SU-DHL-6 (cell line): Measurements from ENCODE around the gene NDRG4.

Experiments used
- H2AFZ ChIP-seq: fragments of 200-600 bp; sonication (generic); 2 replicates; pipeline ENCODE4 v1.6.1; 2014; ENCODE audit warnings: low read depth, mild to moderate bottlenecking, moderate library complexity, mixed read lengths, antibody characterized with exemption, low read length; ENCODE audit not compliant: severe bottlenecking
- H3F3A ChIP-seq: fragments of 200-600 bp; shearing (Covaris generic); 2 replicates; pipeline ENCODE4 v1.6.0; 2016; ENCODE audit warnings: antibody characterized with exemption, mild to moderate bottlenecking; ENCODE audit not compliant: insufficient read depth
- H3K27ac ChIP-seq: fragments of 200-600 bp; sonication (generic); 2 replicates; pipeline ENCODE4 v1.5.1; 2016; ENCODE audit warnings: low read depth, mild to moderate bottlenecking, low read length, moderate library complexity, mixed read lengths
- H3K27me3 ChIP-seq: fragments of 200-600 bp; sonication (generic), shearing (Covaris generic); 2 replicates; pipeline ENCODE4 v1.6.0; 2014; ENCODE audit warnings: mild to moderate bottlenecking, low read length
- H3K36me3 ChIP-seq: fragments of 200-600 bp; sonication (generic); 2 replicates; pipeline ENCODE4 v1.6.1; 2014; ENCODE audit warnings: mild to moderate bottlenecking, low read length, mixed read lengths
- H3K4me2 ChIP-seq: fragments of 300-600, 200-600 bp; shearing (Covaris generic), sonication (generic); 2 replicates; pipeline ENCODE4 v1.6.0; 2014; ENCODE audit warnings: low read length, low read depth, mild to moderate bottlenecking; ENCODE audit not compliant: poor library complexity, severe bottlenecking
- H3K4me3 ChIP-seq: fragments of 200-600 bp; sonication (generic); 2 replicates; pipeline ENCODE4 v1.5.1; 2014; ENCODE audit warnings: antibody characterized with exemption, low read length, mild to moderate bottlenecking, mixed read lengths; ENCODE audit not compliant: insufficient read depth, poor library complexity, severe bottlenecking
- H3K79me2 ChIP-seq: fragments of 200-600 bp; sonication (generic); 2 replicates; pipeline ENCODE4 v1.6.1; 2014; ENCODE audit warnings: mild to moderate bottlenecking, low read length, moderate library complexity; ENCODE audit not compliant: insufficient read depth
- H3K9ac ChIP-seq: fragments of 200-600 bp; sonication (generic); 2 replicates; pipeline ENCODE4 v1.7.0; 2014; ENCODE audit warnings: mild to moderate bottlenecking, low read length
- H3K9me2 ChIP-seq: fragments of 200-600 bp; sonication (generic); replicated peaks from 2 replicates; pipeline ENCODE4 v1.6.1; 2014; ENCODE audit warnings: low read length; ENCODE audit not compliant: insufficient read depth
- H3K9me3 ChIP-seq: fragments of 200-600 bp; sonication (generic); 2 replicates; pipeline ENCODE4 v1.6.1; 2014; ENCODE audit warnings: low read length, mixed read lengths; ENCODE audit not compliant: insufficient read depth
- H4K20me1 ChIP-seq: fragments of 200-600 bp; sonication (generic); 2 replicates; pipeline ENCODE4 v1.6.1; 2014; ENCODE audit warnings: low read depth, mild to moderate bottlenecking, antibody characterized with exemption, low read length, moderate library complexity, mixed read lengths
- CTCF ChIP-seq: fragments of 200-600 bp; sonication (generic); IDR thresholded peaks from one replicate; pipeline ENCODE4 v1.5.1; 2017; ENCODE audit warnings: antibody characterized with exemption, mild to moderate bottlenecking, low read length, moderate library complexity; ENCODE audit not compliant: insufficient read depth, poor library complexity, severe bottlenecking
- EZH2phosphoT487 ChIP-seq: fragments of 200-600 bp; sonication (generic), shearing (Covaris generic); conservative IDR thresholded peaks from 2 replicates; pipeline ENCODE4 v1.6.1; 2018; ENCODE audit warnings: mild to moderate bottlenecking, antibody characterized with exemption, low read length, moderate library complexity, mixed read lengths

NDRG4 gene

GRCh38 chr16:58515125-58515870, 15.4 kb downstream of the NDRG4 start, which contains the start of gene SETD6:
TSS of gene SETD6 (plus strand) at chr16:58515517. CDS start at chr16:58515538, 21 bp downstream.
- no peaks in the 10 kb centered on the region for H3K9me2 ChIP-seq
- H3K4me2 ChIP-seq: peak within 1 kb of the TSS; percentile 93
- TF ChIP-seq CTCF: no peak
- no peaks in the 10 kb centered on the region for H3K27me3 ChIP-seq
- peaks cover 44% of the 10 kb centered on the region for H3F3A ChIP-seq
- peak within 1 kb of the TSS; percentile 98 for H2AFZ ChIP-seq
- peaks cover 11% of the 10 kb centered on the region for H3K36me3 ChIP-seq
- peak within 1 kb of the TSS; percentile 64 for H3K27ac ChIP-seq
- H3K9me3 ChIP-seq: no peaks in the 10 kb centered on the region
- peaks cover 3% of the 10 kb centered on the region; the same call in 1 of the 2 replicates for H4K20me1 ChIP-seq
- H3K4me3 ChIP-seq: peak within 1 kb of the TSS; percentile 90
- peaks cover 13% of the 10 kb centered on the region for H3K79me2 ChIP-seq
- H3K9ac ChIP-seq: peak within 1 kb of the TSS; percentile 91

GRCh38 chr16:58515871-58516767, 16.2 kb downstream of the NDRG4 start:
- Histone ChIP-seq H3K27ac (peak overlapping the region; percentile 64), H3K9me3 (no peaks in the 10 kb centered on the region), H2AFZ (peak overlapping the region; percentile 98), H4K20me1 (peaks cover 3% of the 10 kb centered on the region; the same call in 1 of the 2 replicates), H3K9me2 (no peaks in the 10 kb centered on the region), H3K4me3 (peak overlapping the region; percentile 90), H3K36me3 (peaks cover 19% of the 10 kb centered on the region), H3F3A (peaks cover 47% of the 10 kb centered on the region), H3K4me2 (peak overlapping the region; percentile 93), H3K79me2 (peaks cover 13% of the 10 kb centered on the region), H3K9ac (peak overlapping the region; percentile 91), H3K27me3 (no peaks in the 10 kb centered on the region)
- TF ChIP-seq CTCF (no peak), EZH2phosphoT487 (no peak)

- Histone ChIP-seq H3K4me3 (no peak overlapping the region), H3K36me3 (peaks cover 22% of the 10 kb centered on the region), H3K27me3 (no peaks in the 10 kb centered on the region), H2AFZ (no peak overlapping the region), H3K4me2 (peak overlapping the region; percentile 66), H4K20me1 (peaks cover 3% of the 10 kb centered on the region; the same call in 1 of the 2 replicates), H3K9me2 (no peaks in the 10 kb centered on the region), H3K79me2 (peaks cover 13% of the 10 kb centered on the region), H3K9ac (peak overlapping the region; percentile 91; the same call in 1 of the 2 replicates), H3F3A (peaks cover 51% of the 10 kb centered on the region), H3K27ac (peak overlapping the region; percentile 53), H3K9me3 (no peaks in the 10 kb centered on the region)
- TF ChIP-seq EZH2phosphoT487 (no peak), CTCF (no peak)
Measured at GRCh38 chr16:58516768-58517107, 16.8 kb downstream of the NDRG4 start.
